GM21619 (cell line): ENCODE data around the gene SYT14.
"Not testable (repeated sequence)": the region's sequence is repeated elsewhere in the genome, so short reads cannot be mapped to it uniquely, and the experiment has no call there.

ENCODE experiments used
- ATAC-seq: cut with Tn5 transposase; IDR thresholded peaks from one replicate; pipeline ENCODE4 v1.9.1; 2021; ENCODE audit not compliant: unreplicated experiment

Gene SYT14

GRCh38 chr1:209936125-209936524 lies 1.9 kb upstream of the SYT14 start:
- ATAC-seq, result no peak

- no peak for ATAC-seq
Observed at GRCh38 chr1:209945377-209945776, 7.4 kb downstream of the SYT14 start.

GRCh38 chr1:209948155-209948554 lies 10.1 kb downstream of the SYT14 start:
- no peak for ATAC-seq

- ATAC-seq, result no peak
Observed at GRCh38 chr1:209956116-209956515, 18.1 kb downstream of the SYT14 start.

- ATAC-seq, result no peak
Observed at GRCh38 chr1:209959623-209960022, 21.6 kb downstream of the SYT14 start.

- ATAC-seq, result no peak
Observed at GRCh38 chr1:209960926-209961325, 22.9 kb downstream of the SYT14 start.

GRCh38 chr1:209962388-209962787 lies 24.4 kb downstream of the SYT14 start:
- no peak for ATAC-seq

GRCh38 chr1:209962856-209963255 lies 24.8 kb downstream of the SYT14 start:
- no peak for ATAC-seq

GRCh38 chr1:209965996-209966395 lies 28.0 kb downstream of the SYT14 start:
- no peak for ATAC-seq

GRCh38 chr1:209978721-209979120 lies 40.7 kb downstream of the SYT14 start:
- ATAC-seq, result not testable (repeated sequence)

- ATAC-seq, result no peak
Observed at GRCh38 chr1:209983953-209984352, 45.9 kb downstream of the SYT14 start.

GRCh38 chr1:209985002-209985401 lies 47.0 kb downstream of the SYT14 start:
- no peak for ATAC-seq

GRCh38 chr1:209988706-209989105 lies 50.7 kb downstream of the SYT14 start:
- no peak for ATAC-seq

GRCh38 chr1:209989525-209989924 lies 51.5 kb downstream of the SYT14 start:
- no peak for ATAC-seq

GRCh38 chr1:209993061-209993830 lies 55.2 kb downstream of the SYT14 start:
- ATAC-seq, result no peak

- ATAC-seq, result no peak
Observed at GRCh38 chr1:209996348-209996747, 58.3 kb downstream of the SYT14 start.

- no peak for ATAC-seq
Observed at GRCh38 chr1:209999005-209999404, 61.0 kb downstream of the SYT14 start.

GRCh38 chr1:210001751-210002150 lies 63.7 kb downstream of the SYT14 start:
- ATAC-seq, result no peak

GRCh38 chr1:210003501-210003900 lies 65.5 kb downstream of the SYT14 start:
- ATAC-seq, result no peak

- ATAC-seq, result no peak
Observed at GRCh38 chr1:210010161-210010560, 72.1 kb downstream of the SYT14 start.

- ATAC-seq, result no peak
Observed at GRCh38 chr1:210021145-210021860, 83.3 kb downstream of the SYT14 start.

- ATAC-seq, result no peak
Observed at GRCh38 chr1:210022044-210022443, 84.0 kb downstream of the SYT14 start.
